ACC112 (cell line): ENCODE results near the gene SUPV3L1.
"Not testable (repeated sequence)": the region's sequence is repeated elsewhere in the genome, so short reads cannot be mapped to it uniquely, and the experiment has no call there.

ENCODE experiments used
- H2AFZ ChIP-seq: fragments of 200-600 bp; sonication (generic); one replicate; pipeline ENCODE4 v1.6.0; 2017; ENCODE audit warnings: antibody characterized with exemption, low read length; ENCODE audit not compliant: unreplicated experiment
- H3K27ac ChIP-seq: fragments of 200-600 bp; sonication (generic); 2 replicates; pipeline ENCODE4 v1.5.1; 2014; ENCODE audit warnings: low read depth, mild to moderate bottlenecking, antibody characterized with exemption, low read length, moderate library complexity
- H3K27me3 ChIP-seq: fragments of 200-600 bp; sonication (generic); 2 replicates; pipeline ENCODE4 v1.6.1; 2014; ENCODE audit warnings: mild to moderate bottlenecking, antibody characterized with exemption, low read length, moderate library complexity, mixed read lengths; ENCODE audit not compliant: insufficient read depth
- H3K36me3 ChIP-seq: fragments of 200-600 bp; sonication (generic); 2 replicates; pipeline ENCODE4 v1.6.1; 2016; ENCODE audit warnings: mild to moderate bottlenecking, antibody characterized with exemption, low read length, moderate library complexity, mixed read lengths; ENCODE audit not compliant: insufficient read depth
- H3K4me1 ChIP-seq: fragments of 200-600 bp; sonication (generic); one replicate; pipeline ENCODE4 v1.6.1; 2016; ENCODE audit warnings: low read length, mixed read lengths; ENCODE audit not compliant: insufficient read depth, unreplicated experiment, control insufficient read depth
- H3K4me3 ChIP-seq: fragments of 200-600 bp; sonication (generic); 2 replicates; pipeline ENCODE4 v1.5.1; 2014; ENCODE audit warnings: mild to moderate bottlenecking, low read depth, low read length
- H3K79me2 ChIP-seq: fragments of 200-600 bp; sonication (generic); one replicate; pipeline ENCODE4 v1.6.0; 2016; ENCODE audit warnings: low read length; ENCODE audit not compliant: control insufficient read depth, unreplicated experiment, insufficient read depth

Gene SUPV3L1

DNA sequence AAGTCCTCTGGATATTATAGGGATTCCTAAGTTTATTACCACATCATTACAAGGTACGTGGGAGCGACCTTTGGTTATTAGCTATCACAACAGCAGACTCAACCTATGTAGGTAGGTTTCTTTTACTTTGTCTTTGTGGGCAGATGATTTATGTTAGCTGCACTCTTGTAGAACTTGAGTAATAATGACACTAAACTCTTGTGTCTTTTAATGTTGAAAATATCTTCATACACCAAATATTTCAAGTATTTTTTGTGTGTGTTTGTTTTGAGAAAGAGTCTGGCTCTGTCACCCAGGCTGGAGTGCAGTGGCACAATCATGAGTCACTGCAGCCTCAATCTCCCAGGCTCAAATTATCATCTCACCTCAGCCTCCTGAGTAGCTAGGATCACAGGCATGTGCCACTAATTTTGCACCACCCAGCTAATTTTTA lies 19.2 kb upstream of the SUPV3L1 start:
- Histone ChIP-seq H2AFZ (no peak overlapping the region), H3K4me1 (peaks cover 4% of the 10 kb centered on the region), H3K36me3 (peaks cover 18% of the 10 kb centered on the region), H3K4me3 (no peak overlapping the region), H3K27me3 (no peaks in the 10 kb centered on the region), H3K79me2 (peaks cover 12% of the 10 kb centered on the region), H3K27ac (peak overlapping the region; percentile 11; the same call in 1 of the 2 replicates)

DNA sequence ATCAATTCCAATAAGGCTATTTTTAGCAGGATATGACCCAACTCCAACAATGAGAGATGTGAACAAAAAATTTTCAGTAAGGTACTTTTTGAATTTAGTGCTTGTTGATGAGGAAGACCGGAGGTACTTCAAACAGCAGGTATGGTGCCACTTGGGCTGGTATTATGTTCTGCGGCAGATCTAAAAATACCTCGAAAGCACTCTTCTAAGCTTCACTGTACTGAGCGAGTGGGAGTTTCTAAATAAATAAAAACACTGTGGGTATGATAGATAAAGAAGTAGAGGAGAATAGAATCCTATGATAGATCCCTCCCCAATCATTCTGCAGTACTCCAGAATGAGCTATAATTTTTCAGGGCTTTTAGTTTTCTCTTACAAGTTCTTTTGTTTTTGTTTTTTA lies 11.5 kb upstream of the SUPV3L1 start:
- H3K36me3 ChIP-seq, result peaks cover 31% of the 10 kb centered on the region

DNA sequence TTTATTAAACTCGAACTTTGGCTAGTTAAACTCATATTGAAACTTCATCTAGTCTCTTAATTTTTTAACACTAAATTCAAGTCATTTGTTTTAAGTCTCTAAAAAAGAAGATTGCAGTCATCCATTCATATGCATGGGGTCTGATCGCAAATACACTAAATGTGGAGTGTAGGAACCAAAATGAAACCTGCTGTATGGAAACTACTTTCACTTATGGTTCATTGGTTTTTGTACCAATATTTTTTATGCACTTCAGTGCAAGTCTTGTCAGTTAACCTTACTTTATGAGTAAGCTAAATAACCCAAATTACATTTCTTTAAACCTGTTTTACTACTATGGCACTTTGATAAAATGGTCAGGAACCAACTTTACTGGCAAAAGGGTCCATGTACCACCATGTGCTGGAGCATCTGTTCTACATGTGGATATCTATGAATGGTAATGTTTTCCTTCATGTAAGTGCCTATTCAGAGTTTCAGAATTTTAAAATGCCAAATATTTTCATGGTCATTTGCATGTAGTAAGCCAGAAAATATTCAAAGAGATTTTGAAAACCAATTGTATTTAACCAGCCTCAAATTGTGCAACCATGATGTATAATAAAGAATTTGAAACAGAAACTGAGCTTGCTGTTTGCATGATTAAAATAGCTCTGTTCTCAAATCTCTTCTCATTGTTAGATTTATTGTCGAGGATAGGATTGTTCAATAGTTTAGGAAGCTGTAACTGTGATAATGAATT lies 7.6 kb upstream of the SUPV3L1 start:
- H3K79me2 ChIP-seq, result no peaks in the 10 kb centered on the region
- H2AFZ ChIP-seq, result no peak overlapping the region
- no peak overlapping the region for H3K4me3 ChIP-seq
- no peaks in the 10 kb centered on the region for H3K4me1 ChIP-seq
- peaks cover 32% of the 10 kb centered on the region for H3K36me3 ChIP-seq
- no peak overlapping the region for H3K27ac ChIP-seq
- no peaks in the 10 kb centered on the region for H3K27me3 ChIP-seq

More for the DNA sequence above, 11.5 kb upstream of the SUPV3L1 start:
- no peaks in the 10 kb centered on the region for H3K4me1 ChIP-seq
- H3K27me3 ChIP-seq, result no peaks in the 10 kb centered on the region
- H2AFZ ChIP-seq, result no peak overlapping the region
- H3K27ac ChIP-seq, result no peak overlapping the region
- H3K4me3 ChIP-seq, result no peak overlapping the region
- no peaks in the 10 kb centered on the region for H3K79me2 ChIP-seq

DNA sequence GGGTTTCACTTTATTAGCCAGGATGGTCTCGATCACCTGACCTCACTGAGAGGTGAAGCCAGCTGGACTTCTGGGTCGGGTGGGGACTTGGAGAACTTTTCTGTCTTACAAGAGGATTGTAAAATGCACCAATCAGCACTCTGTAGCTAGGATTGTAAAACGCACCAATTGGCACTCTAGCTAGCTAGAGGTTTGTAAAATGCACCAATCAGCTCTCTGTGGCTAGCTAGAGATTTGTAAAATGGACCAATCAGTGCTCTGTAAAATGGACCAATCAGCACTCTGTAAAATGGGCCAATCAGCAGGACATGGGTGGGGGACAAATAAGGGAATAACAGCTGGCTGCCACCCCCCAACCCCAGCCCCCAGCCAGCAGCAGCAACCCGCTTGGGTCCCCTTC lies 4.7 kb upstream of the SUPV3L1 start:
- H3K36me3 ChIP-seq, result peaks cover 23% of the 10 kb centered on the region
- not testable (repeated sequence) for H3K4me1 ChIP-seq, H3K27ac ChIP-seq, H3K4me3 ChIP-seq, H3K79me2 ChIP-seq, H3K27me3 ChIP-seq, H2AFZ ChIP-seq

DNA sequence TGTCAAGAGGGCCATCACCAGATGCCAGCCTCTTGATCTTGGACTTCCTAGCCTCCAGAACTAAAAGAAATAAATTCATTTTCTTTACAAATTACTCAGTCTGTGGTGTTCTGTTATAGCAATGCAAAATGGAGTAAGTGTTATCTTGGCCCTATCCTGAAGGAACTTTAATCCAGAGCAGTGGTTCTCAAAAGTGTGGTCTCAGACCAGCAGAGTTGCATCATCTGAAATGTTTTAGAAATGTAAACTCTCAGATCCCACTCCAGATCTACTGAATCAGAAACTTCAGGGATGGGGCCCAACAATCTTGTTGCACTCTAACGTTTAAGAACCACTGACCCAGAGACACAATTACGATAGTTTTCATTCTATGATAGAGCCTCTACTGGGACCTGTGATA lies 3.2 kb upstream of the SUPV3L1 start:
- peaks cover 15% of the 10 kb centered on the region for H3K36me3 ChIP-seq
- peaks cover 16% of the 10 kb centered on the region for H3K79me2 ChIP-seq
- H3K27me3 ChIP-seq, result no peaks in the 10 kb centered on the region
- H3K4me1 ChIP-seq, result peaks cover 5% of the 10 kb centered on the region
- no peak overlapping the region for H3K4me3 ChIP-seq
- H2AFZ ChIP-seq, result no peak overlapping the region
- H3K27ac ChIP-seq, result no peak overlapping the region

DNA sequence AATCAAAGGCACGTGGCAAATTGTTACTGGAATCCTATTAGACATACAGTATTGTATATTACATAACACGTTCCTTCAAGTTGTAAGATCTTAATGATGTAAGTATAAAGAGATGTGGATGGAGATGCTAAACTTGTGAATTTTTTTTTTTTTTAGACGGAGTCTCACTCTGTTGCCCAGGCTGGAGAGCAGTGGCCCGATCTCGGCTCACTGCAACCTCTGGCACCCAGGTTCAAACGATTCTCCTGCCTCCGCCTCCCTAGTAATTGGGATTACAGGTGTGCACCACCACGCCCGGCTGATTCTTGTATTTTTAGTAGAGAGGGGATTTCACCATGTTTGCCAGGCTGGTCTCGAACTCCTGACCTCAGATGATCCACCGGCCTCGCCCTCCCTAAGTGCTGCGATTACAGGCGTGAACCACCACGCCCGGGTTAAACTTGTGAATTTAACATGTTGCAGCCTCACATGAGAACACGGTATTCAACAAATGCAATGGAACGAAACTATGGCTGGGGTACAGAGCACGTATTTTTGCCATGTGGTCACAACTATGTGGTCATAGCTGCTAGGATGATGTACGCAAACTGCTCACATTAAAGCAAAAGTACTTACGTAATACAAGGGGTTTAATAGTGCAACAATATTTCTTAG lies 818 bp upstream of the SUPV3L1 start:
- H3K79me2 ChIP-seq, result peaks cover 38% of the 10 kb centered on the region
- H3K27me3 ChIP-seq, result no peaks in the 10 kb centered on the region
- H3K4me3 ChIP-seq, result peak overlapping the region; percentile 99
- no peaks in the 10 kb centered on the region for H3K36me3 ChIP-seq
- H3K4me1 ChIP-seq, result peaks cover 5% of the 10 kb centered on the region
- H2AFZ ChIP-seq, result peak overlapping the region; percentile 92
- peak overlapping the region; percentile 96 for H3K27ac ChIP-seq

DNA sequence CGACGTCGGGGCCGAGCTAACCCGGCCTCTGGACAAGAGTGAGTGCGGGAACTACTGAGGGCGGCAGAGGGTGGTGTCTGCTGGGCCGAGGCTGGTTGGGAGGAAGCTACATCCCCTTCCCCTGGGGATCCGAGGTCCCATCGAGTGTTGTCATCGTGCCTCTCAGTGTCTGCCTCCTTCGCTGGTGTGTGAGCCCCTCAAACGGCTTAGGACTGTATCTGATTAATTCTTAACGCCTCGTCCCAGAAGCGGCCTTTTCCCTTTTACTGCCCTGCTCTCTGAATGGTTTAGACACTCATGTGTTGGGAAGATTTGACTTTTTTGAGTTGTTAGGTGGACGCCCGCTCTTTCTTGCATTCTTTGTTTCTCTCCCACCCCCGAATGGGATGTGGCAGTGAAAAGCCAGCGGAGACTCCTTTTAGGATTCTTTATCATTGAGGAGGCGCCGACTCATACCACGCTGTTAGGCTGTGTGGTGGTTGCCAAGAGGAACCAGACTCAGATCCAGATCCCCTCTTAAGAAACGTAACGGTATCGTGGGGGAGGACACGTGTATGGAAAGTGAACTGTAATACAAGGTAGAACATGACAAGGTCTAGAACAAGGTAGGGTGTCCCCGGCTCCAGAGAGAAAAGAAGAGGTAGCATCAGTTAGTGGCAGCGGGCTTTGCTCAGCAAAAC lies 631 bp downstream of the SUPV3L1 start:
- Histone ChIP-seq H3K79me2 (peaks cover 49% of the 10 kb centered on the region), H2AFZ (peak overlapping the region; percentile 92), H3K4me1 (peaks cover 5% of the 10 kb centered on the region), H3K36me3 (0 out of 2 replicates have a peak, but pooled peaks cover 3% of the 10 kb centered on the region), H3K4me3 (peak overlapping the region; percentile 99), H3K27me3 (no peaks in the 10 kb centered on the region), H3K27ac (peak overlapping the region; percentile 96)

DNA sequence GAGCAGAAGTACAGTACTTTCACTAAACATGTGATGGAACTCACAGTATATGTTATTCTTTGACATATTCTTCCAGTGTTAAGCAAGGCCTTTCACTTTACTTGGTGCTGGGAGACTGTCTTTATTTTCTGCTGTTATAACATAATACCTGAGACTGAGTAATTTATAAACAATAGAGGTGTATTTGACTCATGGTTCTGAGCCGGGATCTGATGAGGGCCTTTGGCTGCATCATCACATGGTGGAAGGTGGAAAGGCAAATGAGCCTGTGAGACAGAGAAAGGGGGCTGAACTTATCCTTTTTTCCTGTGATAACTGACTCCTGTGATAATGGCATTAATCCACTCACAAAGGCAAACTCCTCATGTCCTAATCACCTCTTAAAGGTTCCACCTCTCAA lies 1.4 kb downstream of the SUPV3L1 start:
- Histone ChIP-seq H3K79me2 (peaks cover 49% of the 10 kb centered on the region), H2AFZ (no peak overlapping the region), H3K36me3 (peaks cover 5% of the 10 kb centered on the region; the same call in 1 of the 2 replicates), H3K27me3 (no peaks in the 10 kb centered on the region), H3K4me1 (peaks cover 5% of the 10 kb centered on the region), H3K27ac (peak overlapping the region; percentile 96; the same call in 1 of the 2 replicates), H3K4me3 (peak overlapping the region; percentile 99)

DNA sequence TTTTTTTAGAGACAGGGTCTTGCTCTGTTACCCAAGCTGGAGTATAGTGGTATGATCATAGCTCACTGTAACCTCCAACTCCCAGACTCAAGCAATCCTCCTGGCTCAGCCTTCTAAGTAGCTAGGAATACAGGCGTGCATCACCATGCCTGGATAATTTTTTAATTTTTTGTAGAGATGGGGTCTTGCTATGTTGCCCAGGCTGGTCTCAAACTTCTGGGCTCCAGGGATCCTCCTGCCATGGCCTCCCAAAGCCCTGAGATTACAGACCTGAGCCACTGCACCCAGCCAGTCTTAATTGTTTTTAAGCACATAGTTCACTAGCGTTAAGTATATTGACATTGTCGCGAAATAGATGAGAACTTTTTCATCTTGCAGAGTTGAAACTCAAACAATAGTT lies 2.0 kb downstream of the SUPV3L1 start:
- Histone ChIP-seq H3K27ac (no peak overlapping the region), H3K27me3 (no peaks in the 10 kb centered on the region), H3K4me1 (peaks cover 5% of the 10 kb centered on the region), H3K36me3 (peaks cover 11% of the 10 kb centered on the region; the same call in 1 of the 2 replicates), H2AFZ (no peak overlapping the region), H3K79me2 (peaks cover 49% of the 10 kb centered on the region), H3K4me3 (no peak overlapping the region)

DNA sequence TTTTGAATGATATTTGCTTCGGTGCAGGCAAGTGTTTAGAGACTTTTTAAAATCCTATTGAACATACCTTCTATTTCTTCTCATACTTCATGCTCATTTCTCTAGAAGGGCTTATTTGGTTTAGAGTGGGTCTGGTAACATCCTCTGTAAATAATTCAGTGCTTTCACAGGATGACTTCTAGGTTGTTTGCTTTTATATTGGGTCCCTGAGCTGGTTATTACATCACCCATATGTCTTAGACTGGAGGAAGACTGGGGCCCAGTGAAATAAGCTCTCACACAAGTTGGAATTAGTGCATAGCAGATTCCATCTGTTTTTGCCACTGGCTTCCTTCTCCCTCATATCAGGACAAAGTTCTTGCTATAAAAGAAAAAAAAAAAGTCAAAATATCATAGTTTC lies 6.5 kb downstream of the SUPV3L1 start:
- Histone ChIP-seq H3K27me3 (no peaks in the 10 kb centered on the region), H3K4me3 (no peak overlapping the region), H3K27ac (no peak overlapping the region), H3K4me1 (peaks cover 2% of the 10 kb centered on the region), H2AFZ (no peak overlapping the region), H3K36me3 (peaks cover 21% of the 10 kb centered on the region), H3K79me2 (peaks cover 35% of the 10 kb centered on the region)
